SK-N-SH (cell line): ENCODE results near the gene PHLPP1. TPM values are rescaled to one million over a fixed set of nuclear protein-coding genes. Genes with fewer than 3 reads are reported as not detected.

Experiments
- CTCF ChIA-PET: fragments of 300-600, 350-600 bp; formaldehyde crosslinking; extraction: SDS; loops from one replicate; lab custom pipeline; 2021; lab: Yijun Ruan, JAX
- POLR2A ChIA-PET: fragments of 350-600 bp; sonication (Branson Sonifier 250); formaldehyde crosslinking; extraction: SDS; loops from one replicate; lab custom pipeline; 2020; ENCODE audit warnings: antibody characterized with exemption, inconsistent platforms; lab: Yijun Ruan, JAX
- DNase-seq: peaks from one replicate; pipeline ENCODE4 v3.0.0; 2012
- H2AFZ ChIP-seq: fragments of 200-600 bp; sonication (generic); 2 replicates; pipeline ENCODE4 v1.8.1; 2016; ENCODE audit warnings: antibody characterized with exemption, mild to moderate bottlenecking, low read depth
- H3F3A ChIP-seq: fragments of 200-600 bp; sonication (generic); replicated peaks from 2 replicates; pipeline ENCODE3; 2016; ENCODE audit warnings: antibody characterized with exemption, mild to moderate bottlenecking; ENCODE audit not compliant: insufficient read depth
- H3K27ac ChIP-seq, 2 experiments: fragments of 200-500 bp in 1 of 2; fragments of 200-600 bp in 1 of 2; sonication (Bioruptor generic) in 1 of 2; sonication (generic), shearing (Covaris generic) in 1 of 2; 2 replicates each; pipeline versions ENCODE4 v1.5.1 to v1.6.1; 2014 to 2016; ENCODE audit warnings: low read depth in 2 of 2, inconsistent platforms in 1 of 2, low read length in 1 of 2, mild to moderate bottlenecking in 1 of 2, mixed read lengths in 1 of 2
- H3K27me3 ChIP-seq: fragments of 200-600 bp; sonication (generic), shearing (Covaris generic); 2 replicates; pipeline ENCODE4 v1.6.1; 2016; ENCODE audit warnings: mixed run types; ENCODE audit not compliant: insufficient read depth
- H3K36me3 ChIP-seq, 2 experiments: fragments of 200-500 bp in 1 of 2; fragments of 200-600 bp in 1 of 2; sonication (Bioruptor generic) in 1 of 2; sonication (generic) in 1 of 2; replicated peaks in 1 of 2; 2 replicates each; pipeline versions ENCODE3 to v1.5.1; 2014 to 2016; ENCODE audit warnings: low read length in 1 of 2, mild to moderate bottlenecking in 1 of 2; ENCODE audit not compliant: insufficient read depth in 2 of 2, control insufficient read depth in 1 of 2
- H3K4me1 ChIP-seq, 2 experiments: fragments of 200-500 bp in 1 of 2; fragments of 200-600 bp in 1 of 2; sonication (Bioruptor generic) in 1 of 2; sonication (generic), shearing (Covaris generic) in 1 of 2; 2 replicates each; pipeline versions ENCODE4 v1.5.1 to v1.6.1; 2014 to 2016; ENCODE audit warnings: low read depth in 1 of 2, low read length in 1 of 2, mixed run types in 1 of 2; ENCODE audit not compliant: insufficient read depth in 2 of 2, control insufficient read depth in 1 of 2
- H3K4me2 ChIP-seq: fragments of 200-600 bp; sonication (generic), shearing (Covaris generic); 2 replicates; pipeline ENCODE4 v1.6.1; 2017; ENCODE audit warnings: mixed run types
- H3K4me3 ChIP-seq, 2 experiments: fragments of 200-500 bp in 1 of 2; fragments of 200-600 bp in 1 of 2; sonication (Bioruptor generic) in 1 of 2; sonication (generic), shearing (Covaris generic) in 1 of 2; 2 replicates each; pipeline versions ENCODE4 v1.5.1 to v1.8.1; 2014 to 2016; ENCODE audit warnings: low read depth in 2 of 2, inconsistent platforms in 1 of 2, low read length in 1 of 2, mild to moderate bottlenecking in 1 of 2, mixed read lengths in 1 of 2, moderate library complexity in 1 of 2
- H3K79me2 ChIP-seq: fragments of 200-600 bp; sonication (generic); 2 replicates; pipeline ENCODE4 v1.8.1; 2017; ENCODE audit warnings: mild to moderate bottlenecking; ENCODE audit not compliant: insufficient read depth
- H3K9ac ChIP-seq: fragments of 200-600 bp; sonication (generic); 2 replicates; pipeline ENCODE4 v1.6.1; 2017; ENCODE audit warnings: mixed run types
- H3K9me2 ChIP-seq: fragments of 200-600 bp; sonication (generic); 2 replicates; pipeline ENCODE4 v1.6.1; 2017; ENCODE audit warnings: mixed run types
- H3K9me3 ChIP-seq: fragments of 200-600 bp; sonication (generic); 2 replicates; pipeline ENCODE4 v1.6.1; 2017; ENCODE audit warnings: mixed run types, mild to moderate bottlenecking, moderate library complexity
- H4K20me1 ChIP-seq: fragments of 200-600 bp; sonication (generic); 2 replicates; pipeline ENCODE4 v1.6.1; 2017; ENCODE audit warnings: mild to moderate bottlenecking, mixed run types; ENCODE audit not compliant: insufficient read depth
- ELF1 ChIP-seq: IDR thresholded peaks from 2 replicates; pipeline ENCODE4 v1.4.0; 2012
- EZH2phosphoT487 ChIP-seq: fragments of 200-600 bp; sonication (generic); IDR thresholded peaks from 2 replicates; pipeline ENCODE4 v1.6.1; 2017; ENCODE audit warnings: low read depth, mixed run types, mild to moderate bottlenecking, antibody characterized with exemption, moderate library complexity, borderline replicate concordance
- FOSL2 ChIP-seq: IDR thresholded peaks from 2 replicates; pipeline ENCODE4 v1.4.0; 2012; ENCODE audit warnings: low read depth, mild to moderate bottlenecking, moderate library complexity, borderline replicate concordance
- FOXJ3 ChIP-seq: sonication (generic); formaldehyde crosslinking; IDR thresholded peaks from 2 replicates; pipeline ENCODE4 v1.5.1; 2020; ENCODE audit warnings: mild to moderate bottlenecking, missing genetic modification reagents
- GATA2 ChIP-seq: sonication (generic); formaldehyde crosslinking; IDR thresholded peaks from 2 replicates; pipeline ENCODE4 v1.5.0; 2020; ENCODE audit warnings: mild to moderate bottlenecking, missing genetic modification reagents
- JUND ChIP-seq: IDR thresholded peaks from 2 replicates; pipeline ENCODE4 v1.4.0; 2012
- MEF2A ChIP-seq: IDR thresholded peaks from 2 replicates; pipeline ENCODE4 v1.4.0; 2012; ENCODE audit warnings: low read depth, borderline replicate concordance
- MXI1 ChIP-seq: IDR thresholded peaks from 2 replicates; pipeline ENCODE4 v1.6.1; 2012; ENCODE audit warnings: mild to moderate bottlenecking, low read depth, low read length, improper control_type of control experiment
- RCOR1 ChIP-seq: fragments of 150-350 bp; IDR thresholded peaks from 2 replicates; pipeline ENCODE4 v1.6.1; 2017; ENCODE audit warnings: antibody characterized with exemption, low read length
- SMC3 ChIP-seq: IDR thresholded peaks from 2 replicates; pipeline ENCODE4 v1.6.1; 2012; ENCODE audit warnings: low read depth, low read length, improper control_type of control experiment
- TAF1 ChIP-seq: IDR thresholded peaks from 2 replicates; pipeline ENCODE4 v1.6.1; 2012; ENCODE audit warnings: low read depth, mild to moderate bottlenecking, low read length, moderate library complexity, borderline replicate concordance
- TEAD4 ChIP-seq: IDR thresholded peaks from 2 replicates; pipeline ENCODE4 v1.4.0; 2012; ENCODE audit warnings: mild to moderate bottlenecking, borderline replicate concordance; ENCODE audit not compliant: insufficient read depth
- YY1 ChIP-seq: IDR thresholded peaks from 2 replicates; pipeline ENCODE4 v1.4.0; 2012; ENCODE audit warnings: low read depth, mild to moderate bottlenecking
- WGBS: methylation state at CpG from one replicate; pipeline ENCODE4 v1.1.6; 2017; ENCODE audit warnings: low lambda C conversion rate; 5-methylcytosine and 5-hydroxymethylcytosine counted together
- polyA plus RNA-seq, 3 experiments: library from polyadenylated mRNA; depleted of rRNA; stranded (reverse); fragments of >200 nt; gene quantifications; 2 replicates each; pipeline ENCODE4 v1.2.3, GENCODE V29; 2012
- TF ChIP-seq, protein P1 (sequence below): fragments of 150-350 bp; IDR thresholded peaks from 2 replicates; pipeline ENCODE4 v1.6.1; 2017; ENCODE audit warnings: antibody characterized with exemption, low read length, low read depth, borderline replicate concordance
- TF ChIP-seq, protein P2 (sequence below): fragments of 200-600 bp; sonication (generic); IDR thresholded peaks from 2 replicates; pipeline ENCODE4 v1.6.1; 2017; ENCODE audit warnings: antibody characterized with exemption, mild to moderate bottlenecking, moderate library complexity
- TF ChIP-seq, protein P3 (sequence below): fragments of 150-350 bp; IDR thresholded peaks from 2 replicates; pipeline ENCODE4 v1.6.1; 2016; ENCODE audit warnings: mild to moderate bottlenecking, low read depth, low read length
- TF ChIP-seq, protein P4 (sequence below): IDR thresholded peaks from 2 replicates; pipeline ENCODE4 v1.4.0; 2012; ENCODE audit warnings: low read depth, borderline replicate concordance
- TF ChIP-seq, protein P5 (sequence below): IDR thresholded peaks from 2 replicates; pipeline ENCODE4 v1.6.1; 2012; ENCODE audit warnings: mild to moderate bottlenecking, low read depth, low read length, moderate library complexity

The PHLPP1 gene
- polyA plus RNA-seq, 1 of the 3 experiments (the other 2 are of a cell fraction) = 4.6 TPM

DNA sequence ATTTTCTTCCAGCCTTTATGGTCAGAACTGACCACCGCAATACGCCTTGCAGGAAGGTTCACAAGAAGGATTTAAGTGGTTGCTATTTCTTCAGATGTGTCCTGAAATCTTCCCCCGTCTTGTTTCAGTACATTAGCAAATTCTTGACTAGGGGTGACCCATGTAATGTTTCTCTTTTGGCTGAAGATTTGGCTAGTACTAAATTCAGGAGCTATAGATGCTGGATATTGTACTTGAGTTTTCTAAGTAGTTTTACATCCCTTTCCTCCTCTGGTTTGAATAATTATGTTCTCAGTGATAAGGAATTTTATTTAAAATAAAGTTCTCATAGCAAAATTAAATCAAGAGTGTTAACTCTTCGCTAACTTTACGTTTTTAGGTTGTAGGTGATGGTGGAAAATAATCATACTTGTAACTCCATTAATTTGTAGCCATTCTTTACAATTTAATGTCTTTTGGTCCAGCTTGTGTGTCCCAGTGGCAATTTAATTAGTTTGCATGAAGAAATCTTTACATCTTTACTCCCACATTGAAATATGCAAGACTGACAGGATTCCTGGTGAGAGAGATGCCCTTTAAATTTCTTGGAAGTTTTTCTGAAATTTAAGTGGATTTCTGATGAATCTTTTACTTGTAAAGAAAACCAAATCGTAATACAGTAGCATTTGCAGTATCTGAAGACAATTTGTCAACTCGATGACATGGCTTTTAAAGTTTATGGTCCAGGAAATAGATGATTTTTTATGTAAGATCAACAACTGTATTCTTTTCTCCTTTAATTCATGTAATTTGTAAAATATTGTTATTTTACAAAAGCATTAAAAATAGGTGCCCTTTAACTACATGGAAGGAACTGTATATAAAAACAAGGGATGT, 2.8 kb downstream of the PHLPP1 start:
- H3K79me2 ChIP-seq = peaks cover 53% of the 10 kb centered on the region
- peak overlapping the region; percentile 68 for H3K4me2 ChIP-seq
- 83% methylated on average over 7 of the region's 7 CpGs for WGBS
- peak overlapping the region; percentile 70 to 77 for H3K4me3 ChIP-seq
- no peaks in the 10 kb centered on the region for H3K9me3 ChIP-seq
- no peak overlapping the region; the same call in 1 of the 2 replicates for H3K9ac ChIP-seq
- peaks cover 6% of the 10 kb centered on the region; the same call in 1 of the 2 replicates for H4K20me1 ChIP-seq
- no peak for DNase-seq
- H3K27me3 ChIP-seq = no peaks in the 10 kb centered on the region
- ChIA-PET POLR2A (no interaction called here), CTCF (interaction anchor here (1.0 to 5.0 kb wide), 4 partner anchors 16 to 264 kb away, joined by 3 to 64 read pairs (median 27); no protein-coding TSS in a partner anchor)
- no peaks in the 10 kb centered on the region for H3K9me2 ChIP-seq
- no peak overlapping the region for H2AFZ ChIP-seq
- no peaks in the 10 kb centered on the region for H3K36me3 ChIP-seq
- no peaks in the 10 kb centered on the region for H3F3A ChIP-seq
- peaks cover 14 to 19% of the 10 kb centered on the region in 2 experiments; a peak in 3 of 4 replicates for H3K4me1 ChIP-seq
- H3K27ac ChIP-seq = no peak overlapping the region
- TF ChIP-seq JUND = no peak
- no peak for TF ChIP-seq FOSL2
- TF ChIP-seq, protein P1, sequence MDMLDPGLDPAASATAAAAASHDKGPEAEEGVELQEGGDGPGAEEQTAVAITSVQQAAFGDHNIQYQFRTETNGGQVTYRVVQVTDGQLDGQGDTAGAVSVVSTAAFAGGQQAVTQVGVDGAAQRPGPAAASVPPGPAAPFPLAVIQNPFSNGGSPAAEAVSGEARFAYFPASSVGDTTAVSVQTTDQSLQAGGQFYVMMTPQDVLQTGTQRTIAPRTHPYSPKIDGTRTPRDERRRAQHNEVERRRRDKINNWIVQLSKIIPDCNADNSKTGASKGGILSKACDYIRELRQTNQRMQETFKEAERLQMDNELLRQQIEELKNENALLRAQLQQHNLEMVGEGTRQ = no peak
- TF ChIP-seq ELF1 = no peak
- TF ChIP-seq MXI1 = no peak

DNA sequence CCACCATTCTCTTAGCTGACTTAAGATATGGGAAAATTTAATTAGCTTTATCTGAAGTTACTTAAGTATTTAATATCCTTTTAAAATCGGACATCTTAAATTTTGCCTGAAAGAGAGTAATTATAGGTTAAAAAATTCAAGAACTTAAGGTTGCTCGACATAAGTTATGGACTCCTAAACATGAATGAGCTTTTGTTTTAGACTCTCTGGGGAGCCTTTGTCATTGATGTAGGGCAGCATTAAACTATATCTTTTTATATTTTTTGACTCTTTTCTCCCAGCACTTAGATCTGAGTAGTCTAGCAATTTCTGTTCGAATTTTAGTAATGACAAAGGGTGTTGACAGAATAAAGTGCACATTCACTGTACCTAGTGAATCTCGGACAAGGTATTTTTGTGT, 4.7 kb downstream of the PHLPP1 start:
- H2AFZ ChIP-seq = no peak overlapping the region
- no peaks in the 10 kb centered on the region for H3K9me3 ChIP-seq
- no peaks in the 10 kb centered on the region for H3K9me2 ChIP-seq
- peaks cover 6% of the 10 kb centered on the region; the same call in 1 of the 2 replicates for H4K20me1 ChIP-seq
- peaks cover 11 to 23% of the 10 kb centered on the region in 2 experiments; a peak in 3 of 4 replicates for H3K4me1 ChIP-seq
- H3K4me3 ChIP-seq = no peak overlapping the region
- no peak overlapping the region for H3K4me2 ChIP-seq
- no peaks in the 10 kb centered on the region for H3K27me3 ChIP-seq
- no peaks in the 10 kb centered on the region for H3F3A ChIP-seq
- 70% methylated on average over 4 of the region's 4 CpGs for WGBS
- H3K27ac ChIP-seq = no peak overlapping the region
- ChIA-PET CTCF (interaction anchor here (1.5 kb wide), 1 partner anchor 263 kb away, joined by 4 read pairs; no protein-coding TSS in a partner anchor), POLR2A (no interaction called here)
- no peak overlapping the region for H3K9ac ChIP-seq
- DNase-seq = no peak
- H3K79me2 ChIP-seq = peaks cover 69% of the 10 kb centered on the region
- H3K36me3 ChIP-seq = no peaks in the 10 kb centered on the region
- TF ChIP-seq SMC3 (no peak), TEAD4 (no peak), EZH2phosphoT487 (no peak), GATA2 (CRISPR knock-in tag) (no peak), YY1 (no peak), MEF2A (no peak), RCOR1 (no peak), TAF1 (no peak), FOXJ3 (CRISPR knock-in tag) (no peak)
- TF ChIP-seq, protein P2, sequence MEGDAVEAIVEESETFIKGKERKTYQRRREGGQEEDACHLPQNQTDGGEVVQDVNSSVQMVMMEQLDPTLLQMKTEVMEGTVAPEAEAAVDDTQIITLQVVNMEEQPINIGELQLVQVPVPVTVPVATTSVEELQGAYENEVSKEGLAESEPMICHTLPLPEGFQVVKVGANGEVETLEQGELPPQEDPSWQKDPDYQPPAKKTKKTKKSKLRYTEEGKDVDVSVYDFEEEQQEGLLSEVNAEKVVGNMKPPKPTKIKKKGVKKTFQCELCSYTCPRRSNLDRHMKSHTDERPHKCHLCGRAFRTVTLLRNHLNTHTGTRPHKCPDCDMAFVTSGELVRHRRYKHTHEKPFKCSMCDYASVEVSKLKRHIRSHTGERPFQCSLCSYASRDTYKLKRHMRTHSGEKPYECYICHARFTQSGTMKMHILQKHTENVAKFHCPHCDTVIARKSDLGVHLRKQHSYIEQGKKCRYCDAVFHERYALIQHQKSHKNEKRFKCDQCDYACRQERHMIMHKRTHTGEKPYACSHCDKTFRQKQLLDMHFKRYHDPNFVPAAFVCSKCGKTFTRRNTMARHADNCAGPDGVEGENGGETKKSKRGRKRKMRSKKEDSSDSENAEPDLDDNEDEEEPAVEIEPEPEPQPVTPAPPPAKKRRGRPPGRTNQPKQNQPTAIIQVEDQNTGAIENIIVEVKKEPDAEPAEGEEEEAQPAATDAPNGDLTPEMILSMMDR = no peak
- TF ChIP-seq, protein P3, sequence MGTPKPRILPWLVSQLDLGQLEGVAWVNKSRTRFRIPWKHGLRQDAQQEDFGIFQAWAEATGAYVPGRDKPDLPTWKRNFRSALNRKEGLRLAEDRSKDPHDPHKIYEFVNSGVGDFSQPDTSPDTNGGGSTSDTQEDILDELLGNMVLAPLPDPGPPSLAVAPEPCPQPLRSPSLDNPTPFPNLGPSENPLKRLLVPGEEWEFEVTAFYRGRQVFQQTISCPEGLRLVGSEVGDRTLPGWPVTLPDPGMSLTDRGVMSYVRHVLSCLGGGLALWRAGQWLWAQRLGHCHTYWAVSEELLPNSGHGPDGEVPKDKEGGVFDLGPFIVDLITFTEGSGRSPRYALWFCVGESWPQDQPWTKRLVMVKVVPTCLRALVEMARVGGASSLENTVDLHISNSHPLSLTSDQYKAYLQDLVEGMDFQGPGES = no peak
- TF ChIP-seq, protein P4, sequence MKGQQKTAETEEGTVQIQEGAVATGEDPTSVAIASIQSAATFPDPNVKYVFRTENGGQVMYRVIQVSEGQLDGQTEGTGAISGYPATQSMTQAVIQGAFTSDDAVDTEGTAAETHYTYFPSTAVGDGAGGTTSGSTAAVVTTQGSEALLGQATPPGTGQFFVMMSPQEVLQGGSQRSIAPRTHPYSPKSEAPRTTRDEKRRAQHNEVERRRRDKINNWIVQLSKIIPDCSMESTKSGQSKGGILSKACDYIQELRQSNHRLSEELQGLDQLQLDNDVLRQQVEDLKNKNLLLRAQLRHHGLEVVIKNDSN = no peak
- TF ChIP-seq, protein P5, sequence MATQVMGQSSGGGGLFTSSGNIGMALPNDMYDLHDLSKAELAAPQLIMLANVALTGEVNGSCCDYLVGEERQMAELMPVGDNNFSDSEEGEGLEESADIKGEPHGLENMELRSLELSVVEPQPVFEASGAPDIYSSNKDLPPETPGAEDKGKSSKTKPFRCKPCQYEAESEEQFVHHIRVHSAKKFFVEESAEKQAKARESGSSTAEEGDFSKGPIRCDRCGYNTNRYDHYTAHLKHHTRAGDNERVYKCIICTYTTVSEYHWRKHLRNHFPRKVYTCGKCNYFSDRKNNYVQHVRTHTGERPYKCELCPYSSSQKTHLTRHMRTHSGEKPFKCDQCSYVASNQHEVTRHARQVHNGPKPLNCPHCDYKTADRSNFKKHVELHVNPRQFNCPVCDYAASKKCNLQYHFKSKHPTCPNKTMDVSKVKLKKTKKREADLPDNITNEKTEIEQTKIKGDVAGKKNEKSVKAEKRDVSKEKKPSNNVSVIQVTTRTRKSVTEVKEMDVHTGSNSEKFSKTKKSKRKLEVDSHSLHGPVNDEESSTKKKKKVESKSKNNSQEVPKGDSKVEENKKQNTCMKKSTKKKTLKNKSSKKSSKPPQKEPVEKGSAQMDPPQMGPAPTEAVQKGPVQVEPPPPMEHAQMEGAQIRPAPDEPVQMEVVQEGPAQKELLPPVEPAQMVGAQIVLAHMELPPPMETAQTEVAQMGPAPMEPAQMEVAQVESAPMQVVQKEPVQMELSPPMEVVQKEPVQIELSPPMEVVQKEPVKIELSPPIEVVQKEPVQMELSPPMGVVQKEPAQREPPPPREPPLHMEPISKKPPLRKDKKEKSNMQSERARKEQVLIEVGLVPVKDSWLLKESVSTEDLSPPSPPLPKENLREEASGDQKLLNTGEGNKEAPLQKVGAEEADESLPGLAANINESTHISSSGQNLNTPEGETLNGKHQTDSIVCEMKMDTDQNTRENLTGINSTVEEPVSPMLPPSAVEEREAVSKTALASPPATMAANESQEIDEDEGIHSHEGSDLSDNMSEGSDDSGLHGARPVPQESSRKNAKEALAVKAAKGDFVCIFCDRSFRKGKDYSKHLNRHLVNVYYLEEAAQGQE = no peak
